WTC11 (cell line): ENCODE measurements around the gene TVP23A.

Experiments
- AR ChIP-seq: fragments of 250-450 bp; sonication (Bioruptor Pico); IDR thresholded peaks from 2 replicates; pipeline ENCODE4 v1.9.0; 2021; ENCODE audit warnings: mild to moderate bottlenecking
- ATF1 ChIP-seq: sonication (generic); formaldehyde crosslinking; IDR thresholded peaks from 2 replicates; pipeline ENCODE4 v1.8.1; 2023; ENCODE audit warnings: mild to moderate bottlenecking, moderate library complexity, missing genetic modification reagents
- E2F5 ChIP-seq: sonication (generic); formaldehyde crosslinking; IDR thresholded peaks from 2 replicates; pipeline ENCODE4 v1.8.1; 2022; ENCODE audit warnings: mild to moderate bottlenecking, moderate library complexity, missing genetic modification reagents
- FOXP4 ChIP-seq: sonication (generic); formaldehyde crosslinking; IDR thresholded peaks from 2 replicates; pipeline ENCODE4 v1.8.0; 2022; ENCODE audit warnings: mild to moderate bottlenecking, missing genetic modification reagents
- MAX ChIP-seq: sonication (generic); formaldehyde crosslinking; IDR thresholded peaks from 2 replicates; pipeline ENCODE4 v1.8.0; 2022; ENCODE audit warnings: mild to moderate bottlenecking, missing genetic modification reagents
- SMAD3 ChIP-seq: sonication (generic); formaldehyde crosslinking; IDR thresholded peaks from 2 replicates; pipeline ENCODE4 v1.8.0; 2022; ENCODE audit warnings: missing genetic modification reagents, mild to moderate bottlenecking, borderline replicate concordance
- TCF7 ChIP-seq: sonication (generic); formaldehyde crosslinking; IDR thresholded peaks from 2 replicates; pipeline ENCODE4 v1.8.0; 2022; ENCODE audit warnings: mild to moderate bottlenecking, low read depth, missing genetic modification reagents, moderate library complexity
- TP53 ChIP-seq: sonication (generic); formaldehyde crosslinking; IDR thresholded peaks from 2 replicates; pipeline ENCODE4 v1.8.1; 2023; ENCODE audit warnings: mild to moderate bottlenecking, missing genetic modification reagents
- USF2 ChIP-seq: sonication (generic); formaldehyde crosslinking; IDR thresholded peaks from 2 replicates; pipeline ENCODE4 v1.8.1; 2023; ENCODE audit warnings: mild to moderate bottlenecking, missing genetic modification reagents, moderate library complexity
- TF ChIP-seq, protein P1 (sequence below): fragments of 200-600 bp; IDR thresholded peaks from 2 replicates; pipeline ENCODE4 v1.8.0; 2022; ENCODE audit warnings: antibody characterized with exemption
- TF ChIP-seq, protein P2 (sequence below): sonication (generic); formaldehyde crosslinking; IDR thresholded peaks from 2 replicates; pipeline ENCODE4 v1.8.0; 2022; ENCODE audit warnings: mild to moderate bottlenecking, missing genetic modification reagents
- TF ChIP-seq, protein P3 (sequence below): sonication (generic); formaldehyde crosslinking; IDR thresholded peaks from 2 replicates; pipeline ENCODE4 v1.8.1; 2023; ENCODE audit warnings: mild to moderate bottlenecking, moderate library complexity, missing genetic modification reagents
- TF ChIP-seq, protein P4 (sequence below): sonication (generic); formaldehyde crosslinking; IDR thresholded peaks from 2 replicates; pipeline ENCODE4 v1.8.1; 2022; ENCODE audit warnings: low read depth, mild to moderate bottlenecking, moderate library complexity, missing genetic modification reagents, borderline replicate concordance
- TF ChIP-seq, protein P5 (sequence below): sonication (generic); formaldehyde crosslinking; conservative IDR thresholded peaks from 2 replicates; pipeline ENCODE4 v1.8.1; 2022; ENCODE audit warnings: mild to moderate bottlenecking, missing genetic modification reagents

- no peak for TF ChIP-seq SMAD3 (CRISPR knock-in tag)
- TF ChIP-seq, protein P1, sequence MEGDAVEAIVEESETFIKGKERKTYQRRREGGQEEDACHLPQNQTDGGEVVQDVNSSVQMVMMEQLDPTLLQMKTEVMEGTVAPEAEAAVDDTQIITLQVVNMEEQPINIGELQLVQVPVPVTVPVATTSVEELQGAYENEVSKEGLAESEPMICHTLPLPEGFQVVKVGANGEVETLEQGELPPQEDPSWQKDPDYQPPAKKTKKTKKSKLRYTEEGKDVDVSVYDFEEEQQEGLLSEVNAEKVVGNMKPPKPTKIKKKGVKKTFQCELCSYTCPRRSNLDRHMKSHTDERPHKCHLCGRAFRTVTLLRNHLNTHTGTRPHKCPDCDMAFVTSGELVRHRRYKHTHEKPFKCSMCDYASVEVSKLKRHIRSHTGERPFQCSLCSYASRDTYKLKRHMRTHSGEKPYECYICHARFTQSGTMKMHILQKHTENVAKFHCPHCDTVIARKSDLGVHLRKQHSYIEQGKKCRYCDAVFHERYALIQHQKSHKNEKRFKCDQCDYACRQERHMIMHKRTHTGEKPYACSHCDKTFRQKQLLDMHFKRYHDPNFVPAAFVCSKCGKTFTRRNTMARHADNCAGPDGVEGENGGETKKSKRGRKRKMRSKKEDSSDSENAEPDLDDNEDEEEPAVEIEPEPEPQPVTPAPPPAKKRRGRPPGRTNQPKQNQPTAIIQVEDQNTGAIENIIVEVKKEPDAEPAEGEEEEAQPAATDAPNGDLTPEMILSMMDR, result no peak
- no peak for TF ChIP-seq TP53 (CRISPR knock-in tag)
- no peak for TF ChIP-seq E2F5
- TF ChIP-seq USF2 (CRISPR knock-in tag), result no peak
- TF ChIP-seq MAX (CRISPR knock-in tag), result no peak
- TF ChIP-seq ATF1 (CRISPR knock-in tag), result no peak
- TF ChIP-seq, protein P2, sequence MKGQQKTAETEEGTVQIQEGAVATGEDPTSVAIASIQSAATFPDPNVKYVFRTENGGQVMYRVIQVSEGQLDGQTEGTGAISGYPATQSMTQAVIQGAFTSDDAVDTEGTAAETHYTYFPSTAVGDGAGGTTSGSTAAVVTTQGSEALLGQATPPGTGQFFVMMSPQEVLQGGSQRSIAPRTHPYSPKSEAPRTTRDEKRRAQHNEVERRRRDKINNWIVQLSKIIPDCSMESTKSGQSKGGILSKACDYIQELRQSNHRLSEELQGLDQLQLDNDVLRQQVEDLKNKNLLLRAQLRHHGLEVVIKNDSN (CRISPR knock-in tag), result no peak
- TF ChIP-seq, protein P3, sequence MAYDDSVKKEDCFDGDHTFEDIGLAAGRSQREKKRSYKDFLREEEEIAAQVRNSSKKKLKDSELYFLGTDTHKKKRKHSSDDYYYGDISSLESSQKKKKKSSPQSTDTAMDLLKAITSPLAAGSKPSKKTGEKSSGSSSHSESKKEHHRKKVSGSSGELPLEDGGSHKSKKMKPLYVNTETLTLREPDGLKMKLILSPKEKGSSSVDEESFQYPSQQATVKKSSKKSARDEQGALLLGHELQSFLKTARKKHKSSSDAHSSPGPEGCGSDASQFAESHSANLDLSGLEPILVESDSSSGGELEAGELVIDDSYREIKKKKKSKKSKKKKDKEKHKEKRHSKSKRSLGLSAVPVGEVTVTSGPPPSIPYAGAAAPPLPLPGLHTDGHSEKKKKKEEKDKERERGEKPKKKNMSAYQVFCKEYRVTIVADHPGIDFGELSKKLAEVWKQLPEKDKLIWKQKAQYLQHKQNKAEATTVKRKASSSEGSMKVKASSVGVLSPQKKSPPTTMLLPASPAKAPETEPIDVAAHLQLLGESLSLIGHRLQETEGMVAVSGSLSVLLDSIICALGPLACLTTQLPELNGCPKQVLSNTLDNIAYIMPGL, result no peak
- TF ChIP-seq FOXP4 (CRISPR knock-in tag), result no peak
- no peak for TF ChIP-seq TCF7 (CRISPR knock-in tag)
- TF ChIP-seq, protein P4, sequence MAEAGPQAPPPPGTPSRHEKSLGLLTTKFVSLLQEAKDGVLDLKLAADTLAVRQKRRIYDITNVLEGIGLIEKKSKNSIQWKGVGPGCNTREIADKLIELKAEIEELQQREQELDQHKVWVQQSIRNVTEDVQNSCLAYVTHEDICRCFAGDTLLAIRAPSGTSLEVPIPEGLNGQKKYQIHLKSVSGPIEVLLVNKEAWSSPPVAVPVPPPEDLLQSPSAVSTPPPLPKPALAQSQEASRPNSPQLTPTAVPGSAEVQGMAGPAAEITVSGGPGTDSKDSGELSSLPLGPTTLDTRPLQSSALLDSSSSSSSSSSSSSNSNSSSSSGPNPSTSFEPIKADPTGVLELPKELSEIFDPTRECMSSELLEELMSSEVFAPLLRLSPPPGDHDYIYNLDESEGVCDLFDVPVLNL (CRISPR knock-in tag), result no peak
- no peak for TF ChIP-seq AR (CRISPR knock-in tag)
- TF ChIP-seq, protein P5, sequence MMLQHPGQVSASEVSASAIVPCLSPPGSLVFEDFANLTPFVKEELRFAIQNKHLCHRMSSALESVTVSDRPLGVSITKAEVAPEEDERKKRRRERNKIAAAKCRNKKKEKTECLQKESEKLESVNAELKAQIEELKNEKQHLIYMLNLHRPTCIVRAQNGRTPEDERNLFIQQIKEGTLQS, result no peak
Measured at GRCh38 chr16:10777356-10777755, 41.2 kb downstream of the TVP23A start.
